Neural progenitor cell (in vitro differentiated cells): ENCODE results near the gene ZNF135. TPM values are rescaled to one million over a fixed set of nuclear protein-coding genes. Genes with fewer than 3 reads are reported as not detected.

Experiments used
- DNase-seq: peaks from one replicate; pipeline ENCODE4 v3.0.0-alpha.2; 2016; ENCODE audit warnings: low spot score
- H2AFZ ChIP-seq: fragments of 200-600 bp; sonication (generic); replicated peaks from 2 replicates; pipeline ENCODE4 v1.6.1; 2016; ENCODE audit warnings: antibody characterized with exemption
- H3F3A ChIP-seq: fragments of 200-600 bp; sonication (generic); 2 replicates; pipeline ENCODE4 v1.6.1; 2016; ENCODE audit warnings: antibody characterized with exemption, low read depth
- H3K27ac ChIP-seq: fragments of 200-600 bp; sonication (generic); 2 replicates; pipeline ENCODE4 v1.5.1; 2016; ENCODE audit warnings: mild to moderate bottlenecking
- H3K27me3 ChIP-seq: fragments of 200-600 bp; sonication (generic); 2 replicates; pipeline ENCODE4 v1.6.1; 2016; ENCODE audit warnings: mild to moderate bottlenecking, moderate library complexity
- H3K36me3 ChIP-seq: fragments of 200-600 bp; sonication (generic); 2 replicates; pipeline ENCODE4 v1.5.1; 2016
- H3K4me1 ChIP-seq: fragments of 200-600 bp; sonication (generic); 2 replicates; pipeline ENCODE4 v1.6.1; 2016; ENCODE audit warnings: mixed run types
- H3K4me2 ChIP-seq: fragments of 200-600 bp; sonication (generic); 2 replicates; pipeline ENCODE4 v1.6.1; 2016
- H3K4me3 ChIP-seq: fragments of 200-600 bp; sonication (generic); 2 replicates; pipeline ENCODE4 v1.5.1; 2016
- H3K79me2 ChIP-seq: fragments of 200-600 bp; sonication (generic); 2 replicates; pipeline ENCODE4 v1.6.1; 2016; ENCODE audit warnings: low read depth
- H3K9ac ChIP-seq: fragments of 200-600 bp; sonication (generic); 2 replicates; pipeline ENCODE4 v1.6.1; 2016
- H3K9me3 ChIP-seq: fragments of 200-600 bp; sonication (generic); 2 replicates; pipeline ENCODE4 v1.5.1; 2016; ENCODE audit warnings: low read depth
- H4K20me1 ChIP-seq: fragments of 200-600 bp; sonication (generic); 2 replicates; pipeline ENCODE4 v1.6.1; 2016; ENCODE audit warnings: low read depth
- H3K27ac Mint-ChIP-seq: 3 replicates; pipeline ENCODE4 v1.8.0; 2021; ENCODE audit warnings: mixed read lengths
- H3K27me3 Mint-ChIP-seq: 2 replicates; pipeline ENCODE4 v1.8.0; 2022; ENCODE audit warnings: low read depth, mild to moderate bottlenecking, inconsistent platforms, moderate library complexity, mixed read lengths; ENCODE audit not compliant: insufficient read depth
- H3K36me3 Mint-ChIP-seq: 3 replicates; pipeline ENCODE4 v1.8.0; 2021; ENCODE audit warnings: mixed read lengths
- H3K4me1 Mint-ChIP-seq: 3 replicates; pipeline ENCODE4 v1.8.0; 2021; ENCODE audit warnings: mixed read lengths
- H3K4me3 Mint-ChIP-seq: 3 replicates; pipeline ENCODE4 v1.8.0; 2021; ENCODE audit warnings: mild to moderate bottlenecking, moderate library complexity, mixed read lengths
- H3K9me3 Mint-ChIP-seq: 3 replicates; pipeline ENCODE4 v1.8.0; 2020; ENCODE audit warnings: mixed read lengths
- CTCF ChIP-seq: fragments of 200-600 bp; sonication (generic); IDR thresholded peaks from 2 replicates; pipeline ENCODE4 v1.5.1; 2017; ENCODE audit warnings: antibody characterized with exemption, mild to moderate bottlenecking
- EZH2 ChIP-seq: fragments of 200-600 bp; sonication (generic); IDR thresholded peaks from 2 replicates; pipeline ENCODE4 v1.6.1; 2017; ENCODE audit warnings: antibody characterized with exemption, mild to moderate bottlenecking, moderate library complexity
- EZH2phosphoT487 ChIP-seq: fragments of 200-600 bp; sonication (generic); IDR thresholded peaks from 2 replicates; pipeline ENCODE4 v1.6.1; 2017; ENCODE audit warnings: antibody characterized with exemption
- total RNA-seq: library from RNA; depleted of rRNA; stranded (reverse); fragments of >200 nt; gene quantifications from 2 replicates; pipeline ENCODE4 v1.2.3, GENCODE V29; 2015; ENCODE audit warnings: low replicate concordance

ZNF135 gene
- total RNA-seq, 1 donor from 2014 or later: 11.1 TPM

- H3K4me1 Mint-ChIP-seq: no peaks in the 10 kb centered on the region
- H3K4me3 Mint-ChIP-seq: no peak overlapping the region
- H3K36me3 Mint-ChIP-seq: peaks cover 4% of the 10 kb centered on the region
- Histone ChIP-seq H3K4me1 (no peaks in the 10 kb centered on the region), H2AFZ (no peak overlapping the region), H3K79me2 (no peaks in the 10 kb centered on the region), H3K27ac (no peak overlapping the region), H3K4me2 (no peak overlapping the region), H3K4me3 (no peak overlapping the region), H3K27me3 (no peaks in the 10 kb centered on the region), H3F3A (no peaks in the 10 kb centered on the region), H3K9ac (no peak overlapping the region), H3K9me3 (peaks cover 24% of the 10 kb centered on the region), H4K20me1 (no peaks in the 10 kb centered on the region), H3K36me3 (no peaks in the 10 kb centered on the region)
- H3K27ac Mint-ChIP-seq: no peak overlapping the region
- TF ChIP-seq EZH2: no peak
- TF ChIP-seq CTCF: no peak
- TF ChIP-seq EZH2phosphoT487: no peak
- DNase-seq: no peak
- peaks cover 74% of the 10 kb centered on the region for H3K9me3 Mint-ChIP-seq
- H3K27me3 Mint-ChIP-seq: peaks cover 11% of the 10 kb centered on the region
These were observed 48.9 kb downstream of the ZNF135 start for GRCh38 chr19:58107778-58108545.

- H3K79me2 ChIP-seq: no peaks in the 10 kb centered on the region
- H3F3A ChIP-seq: no peaks in the 10 kb centered on the region
- no peak overlapping the region for H3K4me2 ChIP-seq
- peaks cover 4% of the 10 kb centered on the region for H3K36me3 Mint-ChIP-seq
- H3K9me3 ChIP-seq: peaks cover 24% of the 10 kb centered on the region
- H3K36me3 ChIP-seq: no peaks in the 10 kb centered on the region
- no peak overlapping the region for H3K27ac Mint-ChIP-seq
- H3K4me1 ChIP-seq: no peaks in the 10 kb centered on the region
- no peak for DNase-seq
- H3K27ac ChIP-seq: no peak overlapping the region
- no peak for TF ChIP-seq EZH2phosphoT487
- no peak for TF ChIP-seq CTCF
- TF ChIP-seq EZH2: no peak
- no peaks in the 10 kb centered on the region for H4K20me1 ChIP-seq
- peaks cover 9% of the 10 kb centered on the region for H3K27me3 Mint-ChIP-seq
- no peaks in the 10 kb centered on the region for H3K4me1 Mint-ChIP-seq
- H3K4me3 Mint-ChIP-seq: no peak overlapping the region
- peaks cover 74% of the 10 kb centered on the region for H3K9me3 Mint-ChIP-seq
- H3K9ac ChIP-seq: no peak overlapping the region
- H3K4me3 ChIP-seq: no peak overlapping the region
- H2AFZ ChIP-seq: no peak overlapping the region
- no peaks in the 10 kb centered on the region for H3K27me3 ChIP-seq
These were observed 49.4 kb downstream of the ZNF135 start for GRCh38 chr19:58108546-58108817.

DNA sequence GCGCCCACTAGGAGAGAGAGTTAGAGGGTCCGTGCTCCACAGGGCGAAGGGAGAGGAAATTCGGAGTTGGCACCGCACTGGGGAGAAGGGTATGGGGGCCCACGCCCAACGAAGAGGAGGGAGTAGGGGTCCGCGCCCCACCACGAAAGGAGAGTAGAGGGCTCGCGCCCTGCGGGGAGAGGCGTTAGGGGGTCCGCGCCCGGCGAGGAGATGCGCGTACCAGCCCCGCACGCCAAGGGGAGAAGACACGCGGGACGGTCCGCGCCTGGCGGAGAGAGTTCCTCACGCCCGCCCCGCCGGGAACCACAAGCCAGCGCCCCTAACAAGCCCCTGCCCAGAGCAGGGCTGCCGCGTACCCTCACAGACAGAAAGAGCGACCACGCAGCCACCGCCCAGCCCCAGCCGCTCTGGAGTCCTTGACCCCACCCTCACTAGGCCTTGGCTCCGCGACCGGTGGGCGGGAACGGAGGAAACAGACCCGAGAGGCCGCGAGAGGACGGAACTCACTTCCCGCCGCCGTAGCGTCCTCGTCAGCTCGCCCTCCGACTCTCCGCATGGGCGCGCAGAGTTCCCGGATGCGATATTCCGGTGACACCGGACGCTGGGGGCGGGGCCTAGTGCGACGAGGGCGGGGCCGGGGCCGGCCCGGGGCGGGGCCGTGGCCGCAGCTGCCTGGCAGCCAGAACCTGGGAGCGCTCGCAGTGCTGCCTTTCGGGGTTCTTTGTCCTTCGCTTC, 58.9 kb downstream of the ZNF135 start:
- H3K4me2 ChIP-seq: no peak overlapping the region
- no peaks in the 10 kb centered on the region for H3K27me3 ChIP-seq
- Mint-ChIP-seq H3K27ac (no peak overlapping the region), H3K27me3 (peaks cover 11% of the 10 kb centered on the region), H3K4me1 (no peaks in the 10 kb centered on the region), H3K4me3 (no peak overlapping the region), H3K36me3 (peaks cover 15% of the 10 kb centered on the region), H3K9me3 (peaks cover 76% of the 10 kb centered on the region)
- no peaks in the 10 kb centered on the region for H3K79me2 ChIP-seq
- H2AFZ ChIP-seq: no peak overlapping the region
- no peaks in the 10 kb centered on the region for H3K36me3 ChIP-seq
- no peaks in the 10 kb centered on the region for H4K20me1 ChIP-seq
- no peak overlapping the region for H3K4me3 ChIP-seq
- no peak for DNase-seq
- no peak overlapping the region for H3K27ac ChIP-seq
- no peaks in the 10 kb centered on the region for H3K4me1 ChIP-seq
- peaks cover 9% of the 10 kb centered on the region for H3K9me3 ChIP-seq
- no peak overlapping the region for H3K9ac ChIP-seq
- no peaks in the 10 kb centered on the region for H3F3A ChIP-seq
- no peak for TF ChIP-seq CTCF
- no peak for TF ChIP-seq EZH2phosphoT487
- no peak for TF ChIP-seq EZH2
